Colonic mucosa (tissue), 4 donors: ENCODE results near the gene LRSAM1. TPM values are rescaled to one million over a fixed set of nuclear protein-coding genes. Genes with fewer than 3 reads are reported as not detected.

Experiments
- DNase-seq: peaks from one replicate; pipeline ENCODE4 v3.0.0-alpha.2; 2020
- H3K27ac ChIP-seq: fragments of 200-600 bp; one replicate; pipeline ENCODE4 v1.8.0; 2021
- H3K27me3 ChIP-seq: fragments of 200-600 bp; one replicate; pipeline ENCODE4 v1.8.0; 2021
- H3K36me3 ChIP-seq: fragments of 200-600 bp; one replicate; pipeline ENCODE4 v1.8.0; 2021
- H3K4me1 ChIP-seq: fragments of 200-600 bp; one replicate; pipeline ENCODE4 v1.8.0; 2021; ENCODE audit warnings: mild to moderate bottlenecking
- H3K4me3 ChIP-seq: fragments of 200-600 bp; one replicate; pipeline ENCODE4 v1.8.0; 2021
- H3K9ac ChIP-seq, 2 donors: one replicate each; pipeline ENCODE4 v1.7.0; 2013; ENCODE audit warnings: control low read depth in 2 of 2, low read depth in 2 of 2, low read length in 2 of 2
- H3K9me3 ChIP-seq: fragments of 200-600 bp; one replicate; pipeline ENCODE4 v1.8.0; 2021
- intact Hi-C: fragments of 100-400 bp; cut with DNase I; formaldehyde crosslinking; loops from one replicate; pipeline ENCODE4 v1.14.1; 2022
- total RNA-seq, 2 donors: library from RNA; stranded (reverse); fragmentation: NEBNext Ultra II Directional in 1 of 2; extraction: Animal tissue kit (Norgen Biotek cat#: 25700) in 1 of 2; gene quantifications; one replicate each; pipeline ENCODE4 v1.2.1, GENCODE V29; 2021
- TF ChIP-seq, protein P1 (sequence below): fragments of 200-600 bp; IDR thresholded peaks from one replicate; pipeline ENCODE4 v1.8.0; 2022; ENCODE audit warnings: antibody characterized with exemption, mild to moderate bottlenecking
- donor health status: healthy.
- donor health status: DM: no; HTN: no; CAD: no.
- donor health status: DM: no; HTN: no; CAD: no.

Gene LRSAM1
- total RNA-seq, 2 donors from 2014 or later: 14.7 to 15.6 TPM

DNA sequence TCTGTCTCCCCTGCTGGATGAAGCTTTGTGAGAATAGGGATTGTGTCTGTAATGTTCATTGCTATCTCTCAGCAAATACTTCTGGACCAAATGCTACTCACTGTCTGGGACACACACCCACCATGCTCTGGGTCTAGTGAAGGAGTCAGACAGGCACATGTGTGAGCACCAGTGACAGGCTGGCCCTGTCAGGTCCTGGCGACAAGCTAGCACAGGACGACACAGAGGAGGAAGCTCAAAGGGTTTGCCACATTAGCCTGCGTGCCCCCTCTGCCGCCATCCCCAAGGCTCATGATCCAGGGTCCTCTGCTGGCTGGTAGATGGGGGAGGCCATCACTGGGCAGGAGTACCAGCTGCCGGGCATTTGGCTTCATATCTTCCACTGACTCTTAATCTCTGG is 23.3 kb downstream of the LRSAM1 start:
- Histone ChIP-seq H3K9ac (no peak overlapping the region), H3K4me3 (no peak overlapping the region), H3K27ac (no peak overlapping the region), H3K4me1 (no peaks in the 10 kb centered on the region), H3K27me3 (no peaks in the 10 kb centered on the region), H3K36me3 (no peaks in the 10 kb centered on the region), H3K9me3 (no peaks in the 10 kb centered on the region)
- DNase-seq: no peak
- TF ChIP-seq, protein P1, sequence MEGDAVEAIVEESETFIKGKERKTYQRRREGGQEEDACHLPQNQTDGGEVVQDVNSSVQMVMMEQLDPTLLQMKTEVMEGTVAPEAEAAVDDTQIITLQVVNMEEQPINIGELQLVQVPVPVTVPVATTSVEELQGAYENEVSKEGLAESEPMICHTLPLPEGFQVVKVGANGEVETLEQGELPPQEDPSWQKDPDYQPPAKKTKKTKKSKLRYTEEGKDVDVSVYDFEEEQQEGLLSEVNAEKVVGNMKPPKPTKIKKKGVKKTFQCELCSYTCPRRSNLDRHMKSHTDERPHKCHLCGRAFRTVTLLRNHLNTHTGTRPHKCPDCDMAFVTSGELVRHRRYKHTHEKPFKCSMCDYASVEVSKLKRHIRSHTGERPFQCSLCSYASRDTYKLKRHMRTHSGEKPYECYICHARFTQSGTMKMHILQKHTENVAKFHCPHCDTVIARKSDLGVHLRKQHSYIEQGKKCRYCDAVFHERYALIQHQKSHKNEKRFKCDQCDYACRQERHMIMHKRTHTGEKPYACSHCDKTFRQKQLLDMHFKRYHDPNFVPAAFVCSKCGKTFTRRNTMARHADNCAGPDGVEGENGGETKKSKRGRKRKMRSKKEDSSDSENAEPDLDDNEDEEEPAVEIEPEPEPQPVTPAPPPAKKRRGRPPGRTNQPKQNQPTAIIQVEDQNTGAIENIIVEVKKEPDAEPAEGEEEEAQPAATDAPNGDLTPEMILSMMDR: no peak
- intact Hi-C loops: no loop called here

DNA sequence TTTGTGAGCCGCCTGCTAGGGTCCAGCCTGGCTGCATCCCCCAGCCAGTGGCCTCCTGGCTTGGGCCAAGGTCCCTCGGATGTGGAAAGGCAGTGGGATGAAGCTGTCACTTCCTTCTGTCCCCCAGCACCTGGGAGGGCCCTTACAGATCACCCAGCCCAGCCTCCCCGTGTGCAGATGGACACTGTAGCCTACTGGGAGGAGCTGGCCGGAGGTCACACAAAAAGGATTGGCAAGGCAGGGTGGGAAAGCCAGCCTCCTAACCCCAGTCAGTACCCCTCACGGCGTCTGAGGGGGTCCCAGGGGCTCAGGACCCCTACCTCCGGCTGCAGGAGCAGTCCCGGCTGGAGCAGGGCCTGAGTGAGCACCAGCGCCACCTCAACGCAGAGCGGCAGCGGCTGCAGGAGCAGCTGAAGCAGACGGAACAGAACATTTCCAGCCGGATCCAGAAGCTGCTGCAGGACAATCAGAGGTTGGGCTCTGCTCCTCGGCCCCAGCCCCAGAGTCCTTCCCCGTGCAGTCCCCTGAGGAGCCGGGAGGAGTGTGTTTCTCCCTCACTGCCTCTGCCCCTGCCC is 28.3 kb downstream of the LRSAM1 start:
- no peaks in the 10 kb centered on the region for H3K36me3 ChIP-seq
- intact Hi-C loops: no loop called here

DNA sequence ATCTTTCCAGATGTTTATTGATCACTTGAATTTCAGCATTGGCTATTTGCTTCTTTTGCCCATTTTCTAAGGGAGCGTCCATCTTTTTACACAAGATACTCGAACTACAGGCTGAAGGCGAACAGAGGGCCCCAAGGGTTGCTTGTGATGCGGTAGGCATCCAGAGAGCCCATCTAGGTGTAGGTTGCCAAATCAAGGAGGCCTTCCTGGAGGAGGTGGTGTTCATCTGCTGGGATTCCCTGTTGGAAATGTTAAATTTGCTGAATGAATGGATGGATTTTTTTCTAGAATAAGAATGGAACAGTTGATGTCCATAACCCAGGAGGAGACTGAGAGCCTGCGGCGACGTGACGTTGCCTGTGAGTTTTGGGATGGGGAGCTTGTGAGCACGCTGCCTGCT is 31.4 kb downstream of the LRSAM1 start:
- no peak overlapping the region for H3K4me3 ChIP-seq
- no peaks in the 10 kb centered on the region for H3K36me3 ChIP-seq
- H3K27ac ChIP-seq: no peak overlapping the region
- H3K27me3 ChIP-seq: no peaks in the 10 kb centered on the region
- H3K9ac ChIP-seq: no peak overlapping the region
- TF ChIP-seq, protein P1: no peak
- DNase-seq: no peak
- H3K4me1 ChIP-seq: no peaks in the 10 kb centered on the region
- intact Hi-C loops: no loop called here
- no peaks in the 10 kb centered on the region for H3K9me3 ChIP-seq

More for the DNA sequence above, 28.3 kb downstream of the LRSAM1 start:
- H3K9ac ChIP-seq: no peak overlapping the region
- DNase-seq: no peak
- H3K27ac ChIP-seq: no peak overlapping the region
- no peaks in the 10 kb centered on the region for H3K27me3 ChIP-seq
- H3K9me3 ChIP-seq: no peaks in the 10 kb centered on the region
- no peaks in the 10 kb centered on the region for H3K4me1 ChIP-seq
- TF ChIP-seq, protein P1: no peak
- no peak overlapping the region for H3K4me3 ChIP-seq

DNA sequence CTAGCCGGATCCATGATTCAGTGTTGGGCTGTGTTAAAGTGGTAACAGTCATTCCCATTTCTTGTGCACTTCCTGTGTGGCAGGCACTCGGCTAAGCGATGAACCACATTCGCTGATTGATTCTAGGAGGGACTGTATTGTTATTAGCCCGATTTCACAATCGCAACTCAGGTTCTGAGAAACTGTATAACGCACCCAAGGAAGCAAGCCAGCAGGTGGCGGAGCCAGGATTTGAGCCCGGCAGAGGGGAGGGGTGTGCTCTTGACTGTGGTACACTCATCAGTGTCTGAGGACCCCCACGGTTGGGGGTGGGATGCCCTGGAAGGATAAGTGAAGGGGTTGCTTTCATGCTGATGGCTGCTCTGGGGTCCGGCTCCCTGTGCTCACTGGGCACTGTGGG is 34.7 kb downstream of the LRSAM1 start:
- Histone ChIP-seq H3K4me1 (no peaks in the 10 kb centered on the region), H3K36me3 (no peaks in the 10 kb centered on the region), H3K4me3 (no peak overlapping the region), H3K9ac (no peak overlapping the region), H3K27me3 (no peaks in the 10 kb centered on the region), H3K9me3 (no peaks in the 10 kb centered on the region), H3K27ac (no peak overlapping the region)
- TF ChIP-seq, protein P1: no peak
- DNase-seq: no peak
- intact Hi-C loops: no loop called here

DNA sequence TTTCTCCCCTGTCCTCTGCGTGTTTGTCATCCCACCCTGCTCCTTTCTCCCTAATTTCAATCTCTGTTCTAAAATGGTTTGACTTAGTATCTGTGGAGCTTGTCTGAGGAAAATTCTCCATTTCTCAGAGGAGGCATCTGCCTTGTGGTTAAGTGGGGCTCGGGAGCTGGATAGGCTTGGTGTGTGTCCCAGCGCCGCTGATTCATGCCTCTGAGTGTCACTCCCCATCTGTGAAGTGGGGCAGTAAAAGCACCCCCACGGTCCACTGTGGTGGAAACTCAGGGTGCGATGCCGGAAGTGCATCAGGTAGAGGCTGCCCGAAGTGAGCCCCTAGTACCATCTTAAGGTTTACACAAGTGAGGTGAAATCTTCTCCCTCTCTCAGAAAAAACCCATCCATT is 37.6 kb downstream of the LRSAM1 start:
- Histone ChIP-seq H3K27ac (no peak overlapping the region), H3K27me3 (no peaks in the 10 kb centered on the region), H3K9me3 (no peaks in the 10 kb centered on the region), H3K9ac (no peak overlapping the region), H3K4me3 (no peak overlapping the region), H3K4me1 (no peaks in the 10 kb centered on the region), H3K36me3 (no peaks in the 10 kb centered on the region)
- intact Hi-C loops: no loop called here
- no peak for DNase-seq
- TF ChIP-seq, protein P1: no peak
